HG03354 (cell line): Measurements from ENCODE around the gene ZMPSTE24.

Source experiments
- ATAC-seq: cut with Tn5 transposase; IDR thresholded peaks from one replicate; pipeline ENCODE4 v1.9.1; 2021; ENCODE audit warnings: mild to moderate bottlenecking; ENCODE audit not compliant: unreplicated experiment, poor library complexity, severe bottlenecking

Gene ZMPSTE24

GRCh38 chr1:40256401-40257084 lies 1.5 kb upstream of the ZMPSTE24 start:
- ATAC-seq, result no peak

GRCh38 chr1:40257313-40257687 lies 736 bp upstream of the ZMPSTE24 start:
- no peak for ATAC-seq

GRCh38 chr1:40258445-40258769 lies 371 bp downstream of the ZMPSTE24 start:
- ATAC-seq, result no peak

GRCh38 chr1:40264354-40264781 lies 6.3 kb downstream of the ZMPSTE24 start:
- ATAC-seq, result no peak

- ATAC-seq, result no peak
Measured at GRCh38 chr1:40265298-40265697, 7.3 kb downstream of the ZMPSTE24 start.

GRCh38 chr1:40265919-40266318 lies 7.9 kb downstream of the ZMPSTE24 start:
- ATAC-seq, result no peak

GRCh38 chr1:40266786-40267535 lies 8.9 kb downstream of the ZMPSTE24 start:
- no peak for ATAC-seq

GRCh38 chr1:40267767-40268187 lies 9.7 kb downstream of the ZMPSTE24 start:
- ATAC-seq, result no peak

GRCh38 chr1:40268211-40268610 lies 10.2 kb downstream of the ZMPSTE24 start:
- ATAC-seq, result no peak

- no peak for ATAC-seq
Measured at GRCh38 chr1:40270152-40270834, 12.3 kb downstream of the ZMPSTE24 start.

GRCh38 chr1:40272653-40273213 lies 14.7 kb downstream of the ZMPSTE24 start:
- ATAC-seq, result no peak

GRCh38 chr1:40273547-40274166 lies 15.6 kb downstream of the ZMPSTE24 start:
- no peak for ATAC-seq

GRCh38 chr1:40274331-40274730 lies 16.3 kb downstream of the ZMPSTE24 start:
- no peak for ATAC-seq

GRCh38 chr1:40276122-40276521 lies 18.1 kb downstream of the ZMPSTE24 start:
- ATAC-seq, result no peak

- no peak for ATAC-seq
Measured at GRCh38 chr1:40281853-40282252, 23.8 kb downstream of the ZMPSTE24 start.

GRCh38 chr1:40291293-40291692 lies 33.3 kb downstream of the ZMPSTE24 start:
- no peak for ATAC-seq

- no peak for ATAC-seq
Measured at GRCh38 chr1:40299366-40300248, 41.6 kb downstream of the ZMPSTE24 start.

- ATAC-seq, result no peak
Measured at GRCh38 chr1:40300249-40300567, 42.2 kb downstream of the ZMPSTE24 start.

GRCh38 chr1:40300651-40301050 lies 42.6 kb downstream of the ZMPSTE24 start:
- ATAC-seq, result no peak
